Left ventricle myocardium inferior (tissue), 1 donor: ENCODE data around the gene SP2. TPM values are rescaled to one million over a fixed set of nuclear protein-coding genes. Genes with fewer than 3 reads are reported as not detected.

Experiments used
- DNase-seq: peaks from one replicate; pipeline ENCODE4 v3.0.0-alpha.2; 2020
- H3K27ac ChIP-seq: fragments of 200-600 bp; replicated peaks from 2 replicates; pipeline ENCODE4 v1.8.0; 2021
- H3K27me3 ChIP-seq: fragments of 200-600 bp; 2 replicates; pipeline ENCODE4 v1.8.0; 2021; ENCODE audit warnings: low read depth
- H3K36me3 ChIP-seq: fragments of 200-600 bp; 2 replicates; pipeline ENCODE4 v1.8.0; 2021
- H3K4me1 ChIP-seq: fragments of 200-600 bp; 2 replicates; pipeline ENCODE4 v1.8.0; 2021
- H3K4me3 ChIP-seq: fragments of 200-600 bp; 2 replicates; pipeline ENCODE4 v1.8.0; 2021; ENCODE audit warnings: mild to moderate bottlenecking, moderate library complexity
- H3K9me3 ChIP-seq: fragments of 200-600 bp; replicated peaks from 2 replicates; pipeline ENCODE4 v1.8.0; 2021
- intact Hi-C: fragments of 100-400 bp; cut with micrococcal nuclease; formaldehyde crosslinking; loops from one replicate; pipeline ENCODE4 v1.11.0; 2022
- total RNA-seq: library from RNA; stranded (reverse); fragmentation: NEBNext Ultra II Directional; extraction: Animal tissue kit (Norgen Biotek cat#: 25700); gene quantifications from one replicate; pipeline ENCODE4 v1.2.1, GENCODE V29; 2021
- TF ChIP-seq, protein P1 (sequence below): fragments of 200-600 bp; IDR thresholded peaks from 2 replicates; pipeline ENCODE4 v1.8.0; 2021; ENCODE audit warnings: antibody characterized with exemption, mild to moderate bottlenecking, borderline replicate concordance
- donor health status: DM: no; HTN: yes; CAD: no; lungs with severe emphysema.

The SP2 gene
- total RNA-seq, 1 donor from 2014 or later, result 13.9 TPM

DNA sequence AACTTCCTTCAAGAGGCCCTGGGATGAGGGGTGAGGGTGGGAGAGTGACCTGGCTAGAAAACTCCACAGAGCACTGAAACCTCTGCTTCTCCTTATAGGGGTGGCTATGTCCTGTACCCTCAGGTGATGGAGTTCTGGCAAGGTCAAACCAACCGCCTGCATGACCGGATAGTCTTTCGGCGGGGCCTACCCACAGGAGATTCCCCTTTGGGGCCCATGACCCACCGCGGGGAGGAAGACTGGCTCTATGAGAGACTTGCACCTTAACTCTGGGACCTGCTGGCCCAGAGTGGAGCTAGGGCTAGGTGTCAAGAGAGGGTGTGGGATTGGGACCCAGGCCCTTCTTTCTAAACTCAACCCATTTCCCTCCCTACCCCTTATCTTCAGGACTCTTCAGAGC, 50.5 kb downstream of the SP2 start:
- intact Hi-C loops, result no loop called here
- DNase-seq, result no peak

DNA sequence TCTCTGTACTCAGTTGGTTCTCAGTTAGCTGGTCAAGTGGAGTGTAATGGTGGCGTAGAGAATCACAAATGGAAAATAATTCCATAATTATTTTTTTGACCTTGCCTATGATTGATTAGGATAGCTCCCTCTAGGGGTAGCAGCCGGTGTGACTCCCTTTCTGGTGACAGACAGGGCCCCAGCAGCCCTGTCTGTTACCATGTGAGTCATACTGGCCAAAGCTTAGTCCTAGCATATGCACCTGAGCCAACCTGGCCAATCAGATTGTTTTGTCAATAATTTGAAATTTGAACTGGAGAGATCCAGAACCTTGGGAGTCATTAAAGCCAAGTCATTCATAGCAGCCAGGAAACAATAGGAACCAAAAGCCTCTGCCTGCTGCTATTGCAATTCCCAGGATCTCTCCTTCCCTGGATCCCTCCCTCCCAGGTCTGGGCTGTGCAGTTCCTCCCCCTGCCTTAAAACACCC, 50.9 kb downstream of the SP2 start:
- H3K27ac ChIP-seq, result peak overlapping the region; percentile 62
- no peaks in the 10 kb centered on the region for H3K9me3 ChIP-seq
- TF ChIP-seq, protein P1, sequence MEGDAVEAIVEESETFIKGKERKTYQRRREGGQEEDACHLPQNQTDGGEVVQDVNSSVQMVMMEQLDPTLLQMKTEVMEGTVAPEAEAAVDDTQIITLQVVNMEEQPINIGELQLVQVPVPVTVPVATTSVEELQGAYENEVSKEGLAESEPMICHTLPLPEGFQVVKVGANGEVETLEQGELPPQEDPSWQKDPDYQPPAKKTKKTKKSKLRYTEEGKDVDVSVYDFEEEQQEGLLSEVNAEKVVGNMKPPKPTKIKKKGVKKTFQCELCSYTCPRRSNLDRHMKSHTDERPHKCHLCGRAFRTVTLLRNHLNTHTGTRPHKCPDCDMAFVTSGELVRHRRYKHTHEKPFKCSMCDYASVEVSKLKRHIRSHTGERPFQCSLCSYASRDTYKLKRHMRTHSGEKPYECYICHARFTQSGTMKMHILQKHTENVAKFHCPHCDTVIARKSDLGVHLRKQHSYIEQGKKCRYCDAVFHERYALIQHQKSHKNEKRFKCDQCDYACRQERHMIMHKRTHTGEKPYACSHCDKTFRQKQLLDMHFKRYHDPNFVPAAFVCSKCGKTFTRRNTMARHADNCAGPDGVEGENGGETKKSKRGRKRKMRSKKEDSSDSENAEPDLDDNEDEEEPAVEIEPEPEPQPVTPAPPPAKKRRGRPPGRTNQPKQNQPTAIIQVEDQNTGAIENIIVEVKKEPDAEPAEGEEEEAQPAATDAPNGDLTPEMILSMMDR, result peak; percentile 84
- H3K4me3 ChIP-seq, result no peak overlapping the region
- H3K4me1 ChIP-seq, result peaks cover 64% of the 10 kb centered on the region
- peaks cover 36% of the 10 kb centered on the region for H3K36me3 ChIP-seq
- peak; percentile 66 for DNase-seq
- H3K27me3 ChIP-seq, result no peaks in the 10 kb centered on the region
- intact Hi-C loops, result no loop called here

More for the DNA sequence above, 50.5 kb downstream of the SP2 start:
- TF ChIP-seq, protein P1, result no peak
- Histone ChIP-seq H3K9me3 (no peaks in the 10 kb centered on the region), H3K4me1 (peaks cover 69% of the 10 kb centered on the region), H3K36me3 (peaks cover 36% of the 10 kb centered on the region), H3K4me3 (no peak overlapping the region), H3K27ac (peak overlapping the region; percentile 62), H3K27me3 (no peaks in the 10 kb centered on the region)

DNA sequence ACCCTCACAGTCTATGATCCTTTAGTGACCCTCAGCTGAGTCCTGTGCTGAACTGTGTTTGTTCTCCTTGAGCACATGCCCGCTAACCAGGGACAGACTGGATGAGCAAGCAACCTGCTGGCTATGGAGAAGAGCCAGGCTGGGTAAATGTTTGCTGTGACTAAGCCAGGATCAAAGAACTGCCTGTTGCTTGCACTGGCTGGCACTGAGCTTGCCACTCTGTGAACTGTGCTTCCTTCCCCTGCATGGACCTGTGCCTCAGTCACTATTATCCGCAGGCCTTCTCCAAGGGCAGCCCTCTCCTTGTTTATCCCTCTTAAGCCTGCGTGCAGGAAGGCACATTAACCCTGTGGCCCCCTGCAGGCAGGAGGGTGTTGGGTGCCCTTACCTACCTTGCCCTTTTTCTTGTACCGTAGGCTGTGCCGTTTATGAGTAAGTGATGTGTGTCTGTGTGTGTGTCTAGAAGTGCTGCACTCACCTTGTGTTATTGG, 52.7 kb downstream of the SP2 start:
- Histone ChIP-seq H3K27me3 (no peaks in the 10 kb centered on the region), H3K36me3 (peaks cover 30% of the 10 kb centered on the region), H3K9me3 (no peaks in the 10 kb centered on the region), H3K27ac (peak overlapping the region; percentile 79), H3K4me3 (peak overlapping the region; percentile 59), H3K4me1 (peaks cover 48% of the 10 kb centered on the region)
- no peak for DNase-seq
- intact Hi-C loops, result no loop called here
- TF ChIP-seq, protein P1, result no peak

DNA sequence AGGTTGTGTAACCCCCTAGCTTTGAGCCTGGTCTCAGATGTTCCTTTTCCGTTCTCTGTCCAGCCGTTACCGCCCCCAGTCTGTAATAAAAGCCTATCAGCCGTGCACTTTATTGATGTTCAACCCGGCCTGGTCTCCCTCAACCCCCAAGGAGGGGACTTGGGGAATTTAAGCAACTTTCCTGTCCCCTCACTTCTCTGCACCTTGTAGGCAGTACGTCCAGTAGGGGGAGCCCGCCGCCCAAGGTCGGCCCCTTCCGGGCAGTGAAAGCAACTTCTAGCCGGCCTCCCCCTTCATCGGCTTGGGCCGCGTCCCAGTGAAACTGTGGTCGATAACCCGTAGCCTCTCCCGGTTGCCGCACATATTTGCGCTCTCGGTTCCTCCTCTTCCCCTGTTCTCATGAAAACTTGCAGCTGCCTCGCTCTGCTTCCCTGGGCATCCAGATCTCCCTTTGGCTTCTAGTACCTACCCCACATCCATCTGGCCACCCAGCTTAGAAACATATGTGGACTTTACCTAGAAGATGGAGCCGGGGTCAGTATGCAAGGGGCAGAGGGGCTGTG, 53.2 kb downstream of the SP2 start:
- Histone ChIP-seq H3K27me3 (no peaks in the 10 kb centered on the region), H3K4me3 (peak overlapping the region; percentile 59), H3K36me3 (peaks cover 29% of the 10 kb centered on the region), H3K4me1 (peaks cover 47% of the 10 kb centered on the region), H3K27ac (peak overlapping the region; percentile 79), H3K9me3 (no peaks in the 10 kb centered on the region)
- intact Hi-C loops, result no loop called here
- TF ChIP-seq, protein P1, result peak; percentile 95
- peak; percentile 90 for DNase-seq

DNA sequence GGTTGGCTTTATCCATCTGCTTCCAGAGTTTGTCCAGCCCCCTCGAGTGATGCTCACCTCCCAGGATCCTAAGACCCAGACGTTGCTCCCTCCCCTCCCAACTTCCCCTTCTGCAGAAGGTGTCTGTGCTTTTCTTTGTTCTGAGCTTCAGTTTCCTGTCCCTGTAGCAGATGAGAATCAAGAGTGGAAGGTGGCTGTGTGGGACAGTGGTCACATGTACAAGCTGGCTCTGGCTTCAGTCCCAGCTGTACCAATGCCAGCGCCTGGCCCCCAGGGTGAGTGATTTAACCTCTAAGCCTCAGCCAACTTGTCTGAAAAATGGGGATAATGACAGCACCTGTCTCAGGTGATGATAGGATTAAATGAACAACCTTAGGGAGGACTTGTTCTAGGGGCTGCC, 53.9 kb downstream of the SP2 start:
- H3K36me3 ChIP-seq, result peaks cover 22% of the 10 kb centered on the region

More for the DNA sequence above, 53.9 kb downstream of the SP2 start:
- peak overlapping the region; percentile 79 for H3K27ac ChIP-seq
- peak overlapping the region; percentile 59 for H3K4me3 ChIP-seq
- H3K9me3 ChIP-seq, result no peaks in the 10 kb centered on the region
- no peaks in the 10 kb centered on the region for H3K27me3 ChIP-seq
- DNase-seq, result no peak
- intact Hi-C loops, result loop anchor here (10.0 kb wide), 1 partner anchor 65 kb away; no protein-coding TSS in a partner anchor
- H3K4me1 ChIP-seq, result peaks cover 40% of the 10 kb centered on the region
- TF ChIP-seq, protein P1, result no peak
